GM23338 (cell line): ENCODE data around the gene CHMP6. TPM values are rescaled to one million over a fixed set of nuclear protein-coding genes. Genes with fewer than 3 reads are reported as not detected.
A peak's percentile ranks its signal among the peaks of the same experiment; 100 is the strongest.

Experiments used
- ATAC-seq: fragments of 200-7000 bp; cut with Tn5 transposase; 3 replicates; pipeline ENCODE4 v1.9.1; 2020
- DNase-seq: peaks from one replicate; pipeline ENCODE4 v3.0.0-alpha.2; 2015; ENCODE audit warnings: low spot score
- H2AFZ ChIP-seq: fragments of 200-600 bp; sonication (generic); 2 replicates; pipeline ENCODE4 v1.8.0; 2016; ENCODE audit warnings: antibody characterized with exemption, mild to moderate bottlenecking, moderate library complexity
- H3F3A ChIP-seq: fragments of 200-600 bp; sonication (generic); replicated peaks from 2 replicates; pipeline ENCODE4 v1.8.0; 2017; ENCODE audit warnings: antibody characterized with exemption, mixed run types, low read depth
- H3K27ac ChIP-seq: fragments of 200-600 bp; sonication (generic); 2 replicates; pipeline ENCODE4 v1.6.1; 2016; ENCODE audit warnings: low read depth
- H3K27me3 ChIP-seq: fragments of 200-600 bp; sonication (generic); 2 replicates; pipeline ENCODE4 v1.8.0; 2016; ENCODE audit warnings: mild to moderate bottlenecking, mixed run types, moderate library complexity; ENCODE audit not compliant: insufficient read depth
- H3K36me3 ChIP-seq: fragments of 200-600 bp; sonication (generic); 2 replicates; pipeline ENCODE4 v1.8.0; 2016; ENCODE audit warnings: mild to moderate bottlenecking; ENCODE audit not compliant: insufficient read depth
- H3K4me1 ChIP-seq: fragments of 200-600 bp; sonication (generic); 2 replicates; pipeline ENCODE4 v1.8.0; 2016; ENCODE audit warnings: mild to moderate bottlenecking, moderate library complexity; ENCODE audit not compliant: insufficient read depth
- H3K4me2 ChIP-seq: fragments of 200-600 bp; sonication (generic); 2 replicates; pipeline ENCODE4 v1.7.1; 2017; ENCODE audit warnings: mixed run types
- H3K4me3 ChIP-seq: fragments of 200-600 bp; sonication (generic); 2 replicates; pipeline ENCODE4 v1.6.1; 2016; ENCODE audit warnings: mixed run types
- H3K79me2 ChIP-seq: fragments of 200-600 bp; sonication (generic); replicated peaks from 2 replicates; pipeline ENCODE4 v1.8.0; 2017; ENCODE audit warnings: mild to moderate bottlenecking; ENCODE audit not compliant: insufficient read depth
- H3K9me2 ChIP-seq: fragments of 200-600 bp; sonication (generic); 2 replicates; pipeline ENCODE4 v1.8.0; 2017; ENCODE audit not compliant: insufficient read depth
- H4K20me1 ChIP-seq: fragments of 200-600 bp; sonication (generic); replicated peaks from 2 replicates; pipeline ENCODE4 v1.8.0; 2017; ENCODE audit warnings: mild to moderate bottlenecking; ENCODE audit not compliant: insufficient read depth
- H3K27ac Mint-ChIP-seq: 2 replicates; pipeline ENCODE4 v1.8.0; 2020; ENCODE audit warnings: inconsistent platforms, mild to moderate bottlenecking, moderate library complexity, mixed read lengths
- H3K27me3 Mint-ChIP-seq: 3 replicates; pipeline ENCODE4 v1.8.0; 2022; ENCODE audit warnings: low read depth, mild to moderate bottlenecking, moderate library complexity, mixed read lengths, inconsistent platforms; ENCODE audit not compliant: insufficient read depth, poor library complexity
- H3K36me3 Mint-ChIP-seq: 3 replicates; pipeline ENCODE4 v1.8.0; 2021; ENCODE audit warnings: low read depth, mild to moderate bottlenecking, inconsistent platforms, moderate library complexity, mixed read lengths
- H3K4me1 Mint-ChIP-seq: 3 replicates; pipeline ENCODE4 v1.8.0; 2020; ENCODE audit warnings: mild to moderate bottlenecking, inconsistent platforms, mixed read lengths
- H3K4me3 Mint-ChIP-seq: 3 replicates; pipeline ENCODE4 v1.8.0; 2021; ENCODE audit warnings: moderate library complexity, mild to moderate bottlenecking, inconsistent platforms, mixed read lengths
- H3K9me3 Mint-ChIP-seq: 3 replicates; pipeline ENCODE4 v1.8.0; 2020; ENCODE audit warnings: moderate library complexity, mild to moderate bottlenecking, inconsistent platforms, mixed read lengths
- CREB1 ChIP-seq: fragments of 250-450 bp; sonication (Bioruptor Pico); IDR thresholded peaks from 2 replicates; pipeline ENCODE4 v1.5.0; 2020; ENCODE audit warnings: low read depth, mild to moderate bottlenecking, moderate library complexity
- EZH2 ChIP-seq: fragments of 200-600 bp; sonication (generic); IDR thresholded peaks from one replicate; pipeline ENCODE4 v1.8.0; 2017; ENCODE audit warnings: antibody characterized with exemption, mild to moderate bottlenecking, low read depth; ENCODE audit not compliant: unreplicated experiment
- NANOG ChIP-seq: IDR thresholded peaks from 2 replicates; pipeline ENCODE4 v1.6.1; 2016; ENCODE audit warnings: antibody characterized with exemption, borderline replicate concordance
- POLR2AphosphoS5 ChIP-seq: IDR thresholded peaks from 2 replicates; pipeline ENCODE4 v1.6.1; 2016; ENCODE audit warnings: antibody characterized with exemption, low read depth
- STAT1 ChIP-seq: IDR thresholded peaks from one replicate; pipeline ENCODE4 v1.6.1; 2016; ENCODE audit warnings: antibody characterized with exemption; ENCODE audit not compliant: unreplicated experiment
- ZNF331 ChIP-seq: fragments of 250-450 bp; sonication (Bioruptor Pico); IDR thresholded peaks from 2 replicates; pipeline ENCODE4 v1.5.0; 2020; ENCODE audit warnings: low read depth, mild to moderate bottlenecking, moderate library complexity
- polyA plus RNA-seq: library from polyadenylated mRNA; unstranded; fragments of >200 nt; fragmentation: Nextera tagmentation; extraction: Ambion mirVana; gene quantifications from 2 replicates; pipeline ENCODE4 v1.2.1, GENCODE V29; 2016
- total RNA-seq: library from RNA; depleted of rRNA; stranded (reverse); fragments of >200 nt; shearing (Covaris generic); gene quantifications from 2 replicates; pipeline ENCODE4 v1.2.3, GENCODE V29; 2014
- TF ChIP-seq, protein P1 (sequence below): IDR thresholded peaks from one replicate; pipeline ENCODE4 v1.6.1; 2018; ENCODE audit warnings: antibody characterized with exemption; ENCODE audit not compliant: unreplicated experiment
- TF ChIP-seq, protein P2 (sequence below): IDR thresholded peaks from 2 replicates; pipeline ENCODE4 v1.6.1; 2016; ENCODE audit warnings: antibody characterized with exemption
- TF ChIP-seq, protein P3 (sequence below): fragments of 250-450 bp; sonication (Bioruptor Pico); IDR thresholded peaks from 2 replicates; pipeline ENCODE4 v1.5.0; 2020; ENCODE audit warnings: mild to moderate bottlenecking, moderate library complexity

CHMP6 gene
- total and polyA plus RNA-seq, 2 experiments from 2014 or later, result 12.3 to 14.0 TPM

DNA sequence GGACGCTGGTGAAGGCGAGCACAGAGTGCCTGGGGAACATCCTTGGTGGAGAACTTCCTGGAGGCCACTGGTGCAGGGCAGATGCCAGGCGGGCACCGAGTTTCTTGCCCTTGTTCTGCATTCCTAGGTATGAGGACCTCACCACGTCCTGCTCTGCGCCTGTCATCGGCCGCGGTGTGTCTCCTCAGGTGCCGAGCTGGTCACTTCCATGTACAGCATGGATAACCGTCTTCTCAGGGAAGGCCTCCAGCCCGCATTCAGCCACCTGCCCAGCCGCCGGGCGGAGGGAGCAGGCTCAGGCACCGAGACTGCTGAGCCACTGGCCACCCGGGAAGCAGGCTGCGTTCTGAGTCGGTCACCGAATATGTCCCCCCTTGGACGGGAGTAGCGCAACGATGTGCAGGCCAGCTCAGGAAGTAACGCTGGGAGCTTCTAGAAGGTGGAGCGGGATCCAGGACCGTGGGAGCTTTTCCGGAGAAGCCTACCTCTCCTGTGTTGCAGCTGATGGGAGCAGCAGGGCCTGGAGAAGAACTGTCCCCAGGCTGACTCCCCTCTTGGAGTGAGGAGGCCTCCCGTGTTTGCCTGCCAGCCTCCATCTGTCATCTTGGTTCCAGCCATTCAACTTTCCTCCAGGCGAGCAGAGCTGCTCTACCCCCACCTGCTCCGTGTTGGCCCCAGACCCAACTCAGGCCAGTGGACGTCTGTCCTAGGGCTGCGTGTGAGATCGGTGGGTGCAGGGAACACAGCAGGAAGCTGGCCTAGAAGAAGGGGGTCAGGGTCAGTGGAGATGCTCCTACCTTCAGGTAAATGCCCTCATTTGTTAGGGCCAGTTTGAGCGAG lies 41.2 kb downstream of the CHMP6 start:
- H3K27ac Mint-ChIP-seq, result no peak overlapping the region

More for the DNA sequence above, 41.2 kb downstream of the CHMP6 start:
- Histone ChIP-seq H3K4me2 (peak overlapping the region; percentile 90), H3K79me2 (peaks cover 21% of the 10 kb centered on the region), H3K9me2 (no peaks in the 10 kb centered on the region), H3K27ac (no peak overlapping the region), H2AFZ (no peak overlapping the region), H3K4me3 (peak overlapping the region; percentile 84), H3K4me1 (peaks cover 17% of the 10 kb centered on the region; the same call in 1 of the 2 replicates), H3K27me3 (peaks cover 7% of the 10 kb centered on the region; the same call in 1 of the 2 replicates), H3F3A (no peaks in the 10 kb centered on the region), H4K20me1 (peaks cover 6% of the 10 kb centered on the region), H3K36me3 (no peaks in the 10 kb centered on the region)
- H3K9me3 Mint-ChIP-seq, result no peaks in the 10 kb centered on the region
- DNase-seq (no peak), ATAC-seq (no peak)
- H3K4me3 Mint-ChIP-seq, result peak overlapping the region; percentile 88
- H3K36me3 Mint-ChIP-seq, result no peaks in the 10 kb centered on the region; the same call in 2 of the 3 replicates
- peaks cover 31% of the 10 kb centered on the region for H3K4me1 Mint-ChIP-seq
- no peak for TF ChIP-seq EZH2
- no peak for TF ChIP-seq CREB1 (CRISPR knock-in tag)
- TF ChIP-seq POLR2AphosphoS5, result no peak
- TF ChIP-seq STAT1, result no peak
- no peak for TF ChIP-seq NANOG
- TF ChIP-seq, protein P1, sequence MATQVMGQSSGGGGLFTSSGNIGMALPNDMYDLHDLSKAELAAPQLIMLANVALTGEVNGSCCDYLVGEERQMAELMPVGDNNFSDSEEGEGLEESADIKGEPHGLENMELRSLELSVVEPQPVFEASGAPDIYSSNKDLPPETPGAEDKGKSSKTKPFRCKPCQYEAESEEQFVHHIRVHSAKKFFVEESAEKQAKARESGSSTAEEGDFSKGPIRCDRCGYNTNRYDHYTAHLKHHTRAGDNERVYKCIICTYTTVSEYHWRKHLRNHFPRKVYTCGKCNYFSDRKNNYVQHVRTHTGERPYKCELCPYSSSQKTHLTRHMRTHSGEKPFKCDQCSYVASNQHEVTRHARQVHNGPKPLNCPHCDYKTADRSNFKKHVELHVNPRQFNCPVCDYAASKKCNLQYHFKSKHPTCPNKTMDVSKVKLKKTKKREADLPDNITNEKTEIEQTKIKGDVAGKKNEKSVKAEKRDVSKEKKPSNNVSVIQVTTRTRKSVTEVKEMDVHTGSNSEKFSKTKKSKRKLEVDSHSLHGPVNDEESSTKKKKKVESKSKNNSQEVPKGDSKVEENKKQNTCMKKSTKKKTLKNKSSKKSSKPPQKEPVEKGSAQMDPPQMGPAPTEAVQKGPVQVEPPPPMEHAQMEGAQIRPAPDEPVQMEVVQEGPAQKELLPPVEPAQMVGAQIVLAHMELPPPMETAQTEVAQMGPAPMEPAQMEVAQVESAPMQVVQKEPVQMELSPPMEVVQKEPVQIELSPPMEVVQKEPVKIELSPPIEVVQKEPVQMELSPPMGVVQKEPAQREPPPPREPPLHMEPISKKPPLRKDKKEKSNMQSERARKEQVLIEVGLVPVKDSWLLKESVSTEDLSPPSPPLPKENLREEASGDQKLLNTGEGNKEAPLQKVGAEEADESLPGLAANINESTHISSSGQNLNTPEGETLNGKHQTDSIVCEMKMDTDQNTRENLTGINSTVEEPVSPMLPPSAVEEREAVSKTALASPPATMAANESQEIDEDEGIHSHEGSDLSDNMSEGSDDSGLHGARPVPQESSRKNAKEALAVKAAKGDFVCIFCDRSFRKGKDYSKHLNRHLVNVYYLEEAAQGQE, result no peak
- TF ChIP-seq, protein P2, sequence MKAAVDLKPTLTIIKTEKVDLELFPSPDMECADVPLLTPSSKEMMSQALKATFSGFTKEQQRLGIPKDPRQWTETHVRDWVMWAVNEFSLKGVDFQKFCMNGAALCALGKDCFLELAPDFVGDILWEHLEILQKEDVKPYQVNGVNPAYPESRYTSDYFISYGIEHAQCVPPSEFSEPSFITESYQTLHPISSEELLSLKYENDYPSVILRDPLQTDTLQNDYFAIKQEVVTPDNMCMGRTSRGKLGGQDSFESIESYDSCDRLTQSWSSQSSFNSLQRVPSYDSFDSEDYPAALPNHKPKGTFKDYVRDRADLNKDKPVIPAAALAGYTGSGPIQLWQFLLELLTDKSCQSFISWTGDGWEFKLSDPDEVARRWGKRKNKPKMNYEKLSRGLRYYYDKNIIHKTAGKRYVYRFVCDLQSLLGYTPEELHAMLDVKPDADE, result no peak
- TF ChIP-seq, protein P3, sequence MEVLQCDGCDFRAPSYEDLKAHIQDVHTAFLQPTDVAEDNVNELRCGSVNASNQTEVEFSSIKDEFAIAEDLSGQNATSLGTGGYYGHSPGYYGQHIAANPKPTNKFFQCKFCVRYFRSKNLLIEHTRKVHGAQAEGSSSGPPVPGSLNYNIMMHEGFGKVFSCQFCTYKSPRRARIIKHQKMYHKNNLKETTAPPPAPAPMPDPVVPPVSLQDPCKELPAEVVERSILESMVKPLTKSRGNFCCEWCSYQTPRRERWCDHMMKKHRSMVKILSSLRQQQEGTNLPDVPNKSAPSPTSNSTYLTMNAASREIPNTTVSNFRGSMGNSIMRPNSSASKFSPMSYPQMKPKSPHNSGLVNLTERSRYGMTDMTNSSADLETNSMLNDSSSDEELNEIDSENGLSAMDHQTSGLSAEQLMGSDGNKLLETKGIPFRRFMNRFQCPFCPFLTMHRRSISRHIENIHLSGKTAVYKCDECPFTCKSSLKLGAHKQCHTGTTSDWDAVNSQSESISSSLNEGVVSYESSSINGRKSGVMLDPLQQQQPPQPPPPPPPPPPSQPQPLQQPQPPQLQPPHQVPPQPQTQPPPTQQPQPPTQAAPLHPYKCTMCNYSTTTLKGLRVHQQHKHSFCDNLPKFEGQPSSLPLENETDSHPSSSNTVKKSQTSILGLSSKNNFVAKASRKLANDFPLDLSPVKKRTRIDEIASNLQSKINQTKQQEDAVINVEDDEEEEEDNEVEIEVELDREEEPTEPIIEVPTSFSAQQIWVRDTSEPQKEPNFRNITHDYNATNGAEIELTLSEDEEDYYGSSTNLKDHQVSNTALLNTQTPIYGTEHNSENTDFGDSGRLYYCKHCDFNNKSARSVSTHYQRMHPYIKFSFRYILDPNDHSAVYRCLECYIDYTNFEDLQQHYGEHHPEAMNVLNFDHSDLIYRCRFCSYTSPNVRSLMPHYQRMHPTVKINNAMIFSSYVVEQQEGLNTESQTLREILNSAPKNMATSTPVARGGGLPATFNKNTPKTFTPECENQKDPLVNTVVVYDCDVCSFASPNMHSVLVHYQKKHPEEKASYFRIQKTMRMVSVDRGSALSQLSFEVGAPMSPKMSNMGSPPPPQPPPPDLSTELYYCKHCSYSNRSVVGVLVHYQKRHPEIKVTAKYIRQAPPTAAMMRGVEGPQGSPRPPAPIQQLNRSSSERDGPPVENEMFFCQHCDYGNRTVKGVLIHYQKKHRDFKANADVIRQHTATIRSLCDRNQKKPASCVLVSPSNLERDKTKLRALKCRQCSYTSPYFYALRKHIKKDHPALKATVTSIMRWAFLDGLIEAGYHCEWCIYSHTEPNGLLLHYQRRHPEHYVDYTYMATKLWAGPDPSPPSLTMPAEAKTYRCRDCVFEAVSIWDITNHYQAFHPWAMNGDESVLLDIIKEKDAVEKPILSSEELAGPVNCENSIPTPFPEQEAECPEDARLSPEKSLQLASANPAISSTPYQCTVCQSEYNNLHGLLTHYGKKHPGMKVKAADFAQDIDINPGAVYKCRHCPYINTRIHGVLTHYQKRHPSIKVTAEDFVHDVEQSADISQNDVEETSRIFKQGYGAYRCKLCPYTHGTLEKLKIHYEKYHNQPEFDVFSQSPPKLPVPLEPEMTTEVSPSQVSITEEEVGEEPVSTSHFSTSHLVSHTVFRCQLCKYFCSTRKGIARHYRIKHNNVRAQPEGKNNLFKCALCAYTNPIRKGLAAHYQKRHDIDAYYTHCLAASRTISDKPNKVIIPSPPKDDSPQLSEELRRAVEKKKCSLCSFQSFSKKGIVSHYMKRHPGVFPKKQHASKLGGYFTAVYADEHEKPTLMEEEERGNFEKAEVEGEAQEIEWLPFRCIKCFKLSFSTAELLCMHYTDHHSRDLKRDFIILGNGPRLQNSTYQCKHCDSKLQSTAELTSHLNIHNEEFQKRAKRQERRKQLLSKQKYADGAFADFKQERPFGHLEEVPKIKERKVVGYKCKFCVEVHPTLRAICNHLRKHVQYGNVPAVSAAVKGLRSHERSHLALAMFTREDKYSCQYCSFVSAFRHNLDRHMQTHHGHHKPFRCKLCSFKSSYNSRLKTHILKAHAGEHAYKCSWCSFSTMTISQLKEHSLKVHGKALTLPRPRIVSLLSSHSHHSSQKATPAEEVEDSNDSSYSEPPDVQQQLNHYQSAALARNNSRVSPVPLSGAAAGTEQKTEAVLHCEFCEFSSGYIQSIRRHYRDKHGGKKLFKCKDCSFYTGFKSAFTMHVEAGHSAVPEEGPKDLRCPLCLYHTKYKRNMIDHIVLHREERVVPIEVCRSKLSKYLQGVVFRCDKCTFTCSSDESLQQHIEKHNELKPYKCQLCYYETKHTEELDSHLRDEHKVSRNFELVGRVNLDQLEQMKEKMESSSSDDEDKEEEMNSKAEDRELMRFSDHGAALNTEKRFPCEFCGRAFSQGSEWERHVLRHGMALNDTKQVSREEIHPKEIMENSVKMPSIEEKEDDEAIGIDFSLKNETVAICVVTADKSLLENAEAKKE (CRISPR knock-in tag), result no peak
- no peak for TF ChIP-seq ZNF331 (CRISPR knock-in tag)
- H3K27me3 Mint-ChIP-seq, result peaks cover 24% of the 10 kb centered on the region
